AG09319 (cell line): ENCODE results near the gene IGFBP7.
"Not testable (repeated sequence)": the region's sequence is repeated elsewhere in the genome, so short reads cannot be mapped to it uniquely, and the experiment has no call there.

Experiments
- DNase-seq: peaks from one replicate; pipeline ENCODE4 v3.0.0-alpha.2; 2010; ENCODE audit warnings: low read depth; ENCODE audit errors: extremely low read depth
- TF ChIP-seq, protein P1 (sequence below): IDR thresholded peaks from 2 replicates; pipeline ENCODE4 v1.5.1; 2011; ENCODE audit warnings: low read depth, mild to moderate bottlenecking, inconsistent platforms, low read length, moderate library complexity

Gene IGFBP7

DNA sequence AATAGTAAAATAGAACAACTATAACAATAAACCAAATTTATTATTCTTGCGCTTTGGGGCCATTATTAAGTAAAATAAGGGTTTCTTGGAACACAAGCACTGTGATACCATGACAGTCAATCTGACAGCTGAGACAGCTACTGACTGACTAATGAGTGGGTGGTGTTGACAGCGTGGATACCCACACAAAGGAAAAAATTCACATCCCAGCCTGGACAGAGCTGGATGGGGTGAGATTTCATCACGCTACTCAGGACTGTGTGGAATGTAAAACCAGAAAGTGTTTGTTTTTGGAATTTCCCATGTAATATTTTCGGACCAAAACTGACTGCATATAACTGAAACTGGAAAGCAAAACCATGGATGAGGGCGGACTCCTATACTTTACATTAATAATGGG lies 48.8 kb downstream of the IGFBP7 start:
- no peak for DNase-seq
- TF ChIP-seq, protein P1, sequence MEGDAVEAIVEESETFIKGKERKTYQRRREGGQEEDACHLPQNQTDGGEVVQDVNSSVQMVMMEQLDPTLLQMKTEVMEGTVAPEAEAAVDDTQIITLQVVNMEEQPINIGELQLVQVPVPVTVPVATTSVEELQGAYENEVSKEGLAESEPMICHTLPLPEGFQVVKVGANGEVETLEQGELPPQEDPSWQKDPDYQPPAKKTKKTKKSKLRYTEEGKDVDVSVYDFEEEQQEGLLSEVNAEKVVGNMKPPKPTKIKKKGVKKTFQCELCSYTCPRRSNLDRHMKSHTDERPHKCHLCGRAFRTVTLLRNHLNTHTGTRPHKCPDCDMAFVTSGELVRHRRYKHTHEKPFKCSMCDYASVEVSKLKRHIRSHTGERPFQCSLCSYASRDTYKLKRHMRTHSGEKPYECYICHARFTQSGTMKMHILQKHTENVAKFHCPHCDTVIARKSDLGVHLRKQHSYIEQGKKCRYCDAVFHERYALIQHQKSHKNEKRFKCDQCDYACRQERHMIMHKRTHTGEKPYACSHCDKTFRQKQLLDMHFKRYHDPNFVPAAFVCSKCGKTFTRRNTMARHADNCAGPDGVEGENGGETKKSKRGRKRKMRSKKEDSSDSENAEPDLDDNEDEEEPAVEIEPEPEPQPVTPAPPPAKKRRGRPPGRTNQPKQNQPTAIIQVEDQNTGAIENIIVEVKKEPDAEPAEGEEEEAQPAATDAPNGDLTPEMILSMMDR, result no peak

DNA sequence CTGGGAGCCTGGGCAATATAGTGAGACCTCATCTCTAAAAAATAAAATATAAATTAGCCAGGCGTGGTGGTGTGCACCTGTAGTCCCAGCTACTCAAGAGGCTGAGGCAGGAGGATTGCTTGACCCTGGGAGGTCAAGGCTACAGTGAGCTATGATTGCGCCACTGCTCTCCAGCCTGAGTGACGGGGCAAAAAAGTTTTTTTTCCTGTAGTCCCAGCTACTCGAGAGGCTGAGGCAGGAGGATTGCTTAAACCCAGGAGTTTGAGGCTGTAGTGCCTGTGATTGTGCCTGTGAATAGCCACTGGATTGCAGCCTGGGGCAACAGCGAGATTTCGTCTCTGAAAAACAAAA lies 49.5 kb downstream of the IGFBP7 start:
- DNase-seq, result not testable (repeated sequence)

DNA sequence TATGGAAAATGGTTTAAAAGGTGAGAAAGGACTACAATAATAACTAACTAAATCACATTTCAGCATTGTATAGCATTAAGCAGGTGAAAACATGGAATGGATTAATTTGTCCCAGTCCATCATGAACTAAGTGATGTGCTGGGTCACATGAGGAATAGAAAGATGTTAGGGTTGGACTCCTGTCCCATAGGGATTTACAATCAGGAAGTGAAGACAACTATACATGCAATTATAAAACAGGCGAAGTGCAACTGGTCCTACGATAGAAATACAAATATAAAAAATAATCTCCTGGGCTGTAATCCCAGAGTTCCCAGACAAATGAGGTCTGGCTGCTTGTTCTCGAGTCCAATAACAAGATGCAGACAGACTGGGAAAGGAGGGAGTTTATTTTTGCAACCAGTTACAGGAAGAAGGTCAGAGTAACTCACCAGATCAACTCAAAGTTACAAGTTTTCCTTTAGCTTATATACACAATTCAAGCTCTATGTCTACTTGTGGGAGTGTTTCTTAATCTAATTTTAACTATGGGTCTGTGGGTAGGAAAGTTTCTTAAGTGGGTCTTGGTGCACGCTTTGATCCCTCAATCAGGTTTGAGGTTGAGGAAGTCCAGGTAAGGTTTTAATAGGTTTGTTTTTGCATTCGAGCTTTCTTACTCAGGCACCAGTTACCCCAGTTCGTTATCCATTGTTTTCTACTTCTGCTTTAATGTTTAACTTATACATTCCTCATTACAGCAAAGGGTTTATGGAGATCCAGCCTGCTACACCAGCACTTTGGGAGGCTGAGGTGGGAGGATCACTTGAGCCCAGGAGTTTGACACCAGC lies 50.1 kb downstream of the IGFBP7 start:
- TF ChIP-seq, protein P1, result no peak
- no peak for DNase-seq

DNA sequence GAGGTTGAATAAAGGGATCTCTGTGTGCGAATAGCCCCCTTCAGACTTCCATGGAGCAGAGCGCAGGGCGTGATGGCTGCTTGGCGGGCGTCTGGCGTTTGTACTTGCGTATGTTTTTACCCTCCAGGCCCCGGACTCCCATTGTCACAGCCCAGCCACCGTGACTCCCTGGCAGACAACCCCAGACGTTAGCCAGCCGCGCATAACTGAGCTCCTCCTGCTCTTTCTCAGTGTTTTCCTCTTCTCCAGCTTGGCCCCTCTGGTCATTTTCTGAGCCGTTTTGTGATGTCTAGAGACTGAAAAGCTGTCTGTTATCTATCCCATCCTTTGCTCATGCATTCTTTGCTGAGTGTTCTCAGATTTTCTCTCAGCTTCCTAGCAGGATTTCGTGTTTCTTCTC lies 54.3 kb downstream of the IGFBP7 start:
- DNase-seq, result no peak
- TF ChIP-seq, protein P1, result no peak

DNA sequence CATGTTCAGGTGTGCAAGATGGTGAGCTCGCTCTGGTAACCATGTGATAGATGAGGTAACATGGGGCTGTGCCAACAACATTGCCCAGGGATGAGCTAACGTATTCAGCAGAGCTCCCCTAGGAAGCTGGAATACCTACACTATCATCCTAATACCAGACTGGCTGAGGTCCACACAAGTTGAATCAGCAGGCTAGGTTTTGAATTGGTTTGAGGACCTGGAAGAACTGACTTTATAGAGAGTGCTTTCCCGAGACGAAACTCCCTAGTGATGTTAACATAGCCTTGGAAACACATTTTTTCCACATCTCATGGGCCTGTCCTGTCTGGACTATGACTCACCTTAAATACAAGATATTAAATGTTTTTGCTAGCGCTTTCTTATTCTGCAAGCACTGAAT lies 56.7 kb downstream of the IGFBP7 start:
- no peak for DNase-seq
- TF ChIP-seq, protein P1, result no peak

DNA sequence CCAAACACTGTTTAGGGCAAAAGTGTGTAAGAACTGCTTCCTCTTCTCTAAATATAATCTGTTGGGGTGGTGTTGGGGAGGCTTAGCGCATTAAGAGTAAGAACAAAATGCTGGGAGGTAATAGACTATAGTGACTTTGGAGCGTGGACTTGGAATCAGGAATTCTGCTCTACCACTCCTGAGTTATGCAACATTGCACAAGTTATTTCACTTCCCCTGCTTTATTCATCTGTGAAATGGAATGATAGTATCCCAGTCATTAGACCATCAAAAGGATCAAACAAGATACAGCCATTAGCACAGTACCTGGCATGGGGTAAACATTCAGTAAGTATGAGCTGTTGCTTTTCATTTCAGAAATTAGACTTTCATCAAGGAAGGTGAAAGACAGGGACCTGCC lies 58.7 kb downstream of the IGFBP7 start:
- TF ChIP-seq, protein P1, result no peak
- DNase-seq, result no peak

DNA sequence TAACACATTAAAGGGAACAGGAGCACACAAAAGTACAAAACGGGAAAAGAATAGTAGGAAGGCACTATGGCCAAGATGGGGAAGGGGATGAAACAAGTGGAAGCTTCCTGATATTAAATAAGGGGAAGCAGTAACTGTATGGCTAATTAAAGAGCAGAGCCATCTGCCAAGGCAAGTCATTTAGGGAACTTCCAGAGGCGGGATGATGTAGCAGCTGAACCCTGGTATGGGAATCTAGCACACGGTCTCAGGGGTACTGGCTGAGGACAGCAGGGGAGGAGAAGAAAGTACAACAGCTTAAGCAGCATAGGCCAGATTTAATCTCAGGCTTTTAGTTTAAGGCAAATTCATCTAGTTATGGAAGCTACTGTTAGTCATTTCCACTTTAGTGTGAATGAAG lies 59.1 kb downstream of the IGFBP7 start:
- TF ChIP-seq, protein P1, result no peak
- DNase-seq, result no peak
